Kasumi-1 (cell line): Measurements from ENCODE around the gene KLRG1.

Experiments used
- DNase-seq, 2 experiments: peaks; one replicate each; lab custom pipeline; 2025; lab: John Stamatoyannopoulos, UW

The KLRG1 gene

DNA sequence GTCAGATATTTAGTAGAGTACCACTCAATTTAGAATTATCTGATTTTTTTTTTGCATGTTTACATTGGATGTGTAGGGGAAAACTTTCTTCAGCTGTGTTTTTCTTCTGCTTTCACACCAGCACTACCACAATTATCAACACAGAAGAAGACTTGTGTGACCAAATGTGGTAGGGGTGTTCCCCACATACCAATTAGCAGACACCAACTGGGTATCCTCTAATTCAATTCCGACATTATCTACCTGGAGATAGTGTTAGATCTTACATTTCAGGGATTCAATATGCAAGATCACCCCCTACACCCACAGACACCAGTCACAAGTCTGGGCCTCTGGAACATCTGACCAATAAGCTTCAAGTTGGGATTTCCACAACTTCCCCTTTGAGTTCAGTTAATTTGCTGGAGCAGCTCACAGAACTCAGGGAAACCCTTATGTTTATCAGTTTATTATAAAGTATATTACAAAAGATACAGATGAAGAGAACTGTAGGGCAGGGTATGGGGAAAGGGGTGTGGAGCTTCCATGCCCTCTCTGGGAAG, 4.1 kb upstream of the KLRG1 start:
- DNase-seq: no peak

- peak; percentile 3 to 35 for DNase-seq
Observed at GRCh38 chr12:8987163-8987562, 2.2 kb upstream of the KLRG1 start.

GRCh38 chr12:8987685-8988084, 1.7 kb upstream of the KLRG1 start:
- no peak for DNase-seq

- DNase-seq: peak; percentile 50 to 58
Observed at GRCh38 chr12:8991371-8992345, 2.3 kb downstream of the KLRG1 start.

- DNase-seq: no peak
Observed at GRCh38 chr12:8993827-8994226, 4.5 kb downstream of the KLRG1 start.

DNA sequence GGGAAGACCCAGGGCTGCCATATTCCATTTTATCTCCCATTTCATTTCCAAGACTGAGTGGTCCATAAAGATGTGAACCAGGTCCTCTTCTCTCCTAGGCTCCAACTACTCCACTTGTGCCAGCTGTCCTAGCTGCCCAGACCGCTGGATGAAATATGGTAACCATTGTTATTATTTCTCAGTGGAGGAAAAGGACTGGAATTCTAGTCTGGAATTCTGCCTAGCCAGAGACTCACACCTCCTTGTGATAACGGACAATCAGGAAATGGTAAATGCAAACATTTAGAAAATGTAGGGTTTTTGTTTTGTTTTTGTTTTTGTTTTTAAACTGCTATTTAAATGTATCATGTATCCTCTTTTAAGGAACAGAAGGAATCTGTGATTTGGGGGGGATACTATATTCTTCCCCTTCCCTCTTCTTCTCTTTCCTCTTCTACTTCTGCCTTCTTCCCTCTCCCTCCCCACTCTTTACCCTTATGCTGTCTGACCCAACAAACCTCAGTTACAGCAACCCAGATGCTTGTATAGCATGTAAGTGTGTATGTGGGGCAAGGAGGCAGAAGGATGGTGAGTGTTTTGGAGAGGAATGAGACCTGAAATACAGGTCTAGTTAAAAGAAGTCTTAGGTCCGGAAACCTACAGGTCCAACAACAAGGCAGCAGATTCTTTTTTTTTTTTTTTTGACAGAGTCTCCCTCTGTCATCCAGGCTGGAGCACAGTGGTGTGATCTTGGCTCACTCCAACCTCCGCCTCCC, 5.9 kb downstream of the KLRG1 start:
- DNase-seq: no peak

DNA sequence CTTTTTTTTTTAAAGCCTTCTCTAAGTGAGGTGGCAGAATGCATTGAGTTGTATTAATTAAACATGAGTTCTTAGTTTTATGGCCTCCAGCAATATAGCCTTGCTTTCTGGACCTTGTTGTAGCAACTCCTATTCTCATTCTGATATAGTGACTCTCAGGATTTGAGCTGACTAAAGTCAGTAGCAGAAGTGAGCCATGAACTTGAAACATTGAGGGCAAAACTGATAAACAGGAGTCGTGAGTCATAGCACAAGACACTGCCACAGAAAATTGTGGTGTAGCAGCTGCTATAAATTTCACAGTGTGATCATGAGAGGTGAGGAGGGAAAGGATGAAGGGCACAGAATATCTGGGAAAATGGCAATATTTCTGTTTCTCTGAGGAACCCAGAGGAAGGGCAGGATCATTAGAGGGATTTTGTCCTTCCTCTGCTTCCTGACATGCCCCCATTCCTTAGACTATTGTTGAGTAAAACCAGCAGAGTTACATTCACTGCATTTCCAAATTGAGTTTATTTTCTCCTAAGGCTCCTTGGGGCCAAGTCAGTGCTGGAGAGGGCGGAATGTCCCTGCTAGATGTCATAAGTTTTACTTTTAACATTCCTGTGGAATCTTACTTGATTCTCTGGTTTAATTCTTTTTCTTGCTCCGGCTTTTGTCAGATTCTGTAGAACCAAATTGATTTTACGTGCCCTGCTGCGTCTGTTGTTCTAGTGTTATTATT, 7.5 kb downstream of the KLRG1 start:
- DNase-seq: peak; percentile 5 to 14

DNA sequence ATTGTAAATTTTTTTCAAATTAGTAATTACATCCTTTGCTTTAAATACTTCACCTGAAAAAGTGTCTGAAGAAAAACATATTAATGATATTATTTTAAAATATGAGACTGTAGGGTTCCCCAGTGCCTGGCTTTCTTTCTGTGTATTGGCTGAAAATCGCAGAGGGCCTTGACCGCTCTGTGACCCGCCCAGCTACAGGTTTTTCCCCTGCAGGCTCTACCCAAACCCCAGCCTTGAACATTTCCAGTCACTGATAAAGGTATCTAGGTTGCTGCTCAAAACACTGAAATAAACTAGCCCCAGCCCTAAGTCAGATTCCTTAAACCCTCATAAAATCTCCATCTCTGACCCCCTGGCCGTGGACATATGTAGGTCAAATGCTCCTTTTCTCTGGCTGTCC, 11.9 kb downstream of the KLRG1 start:
- no peak for DNase-seq

DNA sequence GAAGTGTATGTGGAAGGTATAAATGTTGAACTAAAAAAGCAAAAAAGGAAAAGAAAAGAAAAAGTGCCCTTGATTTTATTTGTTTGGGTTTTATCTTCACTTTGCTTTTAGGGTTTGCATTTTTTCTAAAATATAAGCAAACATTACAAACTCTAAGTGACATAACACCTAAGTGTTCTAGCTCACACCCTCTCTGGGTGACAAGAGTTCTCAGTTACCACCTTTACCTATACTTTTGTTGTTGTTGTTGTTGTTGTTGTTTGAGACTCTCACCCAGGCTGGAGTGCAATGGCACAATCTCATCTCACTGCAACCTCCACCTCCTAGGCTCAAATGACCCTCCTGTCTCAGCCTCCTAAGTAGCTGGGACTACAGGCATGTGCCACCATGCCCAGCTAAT, 13.0 kb downstream of the KLRG1 start:
- no peak for DNase-seq

- no peak for DNase-seq
Observed at GRCh38 chr12:9022592-9022991, 33.2 kb downstream of the KLRG1 start.

DNA sequence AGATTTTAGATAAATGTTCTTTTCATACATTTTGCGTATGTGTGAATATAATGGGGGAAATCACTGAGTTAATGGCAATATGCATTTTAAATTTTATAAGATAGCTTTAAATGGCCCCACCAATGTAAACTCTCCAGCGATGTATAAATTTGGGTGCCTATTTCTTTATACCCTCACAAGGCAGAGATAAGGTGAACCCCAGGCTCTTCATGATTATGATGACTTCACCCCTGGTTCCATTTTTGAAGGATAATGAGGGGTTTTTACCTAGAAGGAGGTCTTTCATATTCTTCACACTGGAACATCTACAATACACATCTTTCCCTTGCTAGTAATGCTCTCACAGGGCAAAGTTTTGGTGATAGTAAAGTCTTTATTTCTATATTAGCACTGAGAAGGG, 35.2 kb downstream of the KLRG1 start:
- no peak for DNase-seq

DNA sequence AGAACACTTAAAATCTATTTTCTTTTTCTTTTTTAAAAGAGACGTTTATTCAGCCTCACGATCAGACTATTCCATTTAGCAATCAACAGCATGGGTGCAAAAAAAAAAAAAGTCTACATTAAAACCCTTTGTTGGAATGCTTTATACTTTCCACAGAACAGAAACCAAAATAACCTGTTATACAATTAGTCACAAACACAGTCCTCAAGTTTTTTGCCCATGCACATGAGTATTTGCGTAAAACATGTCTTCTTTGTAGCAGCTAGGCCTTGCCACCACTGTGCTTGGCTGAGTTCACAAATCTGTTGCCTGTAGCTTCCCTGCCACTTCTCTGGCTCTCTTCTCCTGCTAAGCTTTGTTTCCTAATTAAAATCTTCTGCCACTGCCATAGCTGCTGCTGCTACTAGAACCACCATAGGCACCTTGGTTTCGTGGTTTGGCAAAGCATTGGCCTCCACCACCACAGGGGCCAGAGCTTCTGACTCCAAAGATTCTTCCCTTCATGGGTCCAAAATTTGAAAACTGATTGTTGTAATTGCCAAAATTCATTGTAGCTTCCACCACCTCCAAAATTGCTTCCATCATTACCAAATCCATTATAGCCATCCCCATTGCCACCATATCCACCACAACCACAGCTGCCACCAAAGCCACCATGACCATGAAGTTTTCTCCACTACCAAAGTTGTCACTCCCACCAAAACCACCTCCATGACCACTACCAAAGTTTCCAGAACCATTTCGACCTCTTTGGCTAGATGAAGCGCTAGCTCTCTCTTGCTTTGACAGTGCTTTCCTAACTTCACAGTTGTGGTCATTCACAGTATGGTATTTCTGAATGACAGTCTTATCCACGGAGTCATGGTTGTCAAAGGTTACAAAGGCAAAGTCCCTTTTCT, 38.1 kb downstream of the KLRG1 start:
- no peak for DNase-seq

- no peak for DNase-seq
Observed at GRCh38 chr12:9030776-9031175, 41.4 kb downstream of the KLRG1 start.

DNA sequence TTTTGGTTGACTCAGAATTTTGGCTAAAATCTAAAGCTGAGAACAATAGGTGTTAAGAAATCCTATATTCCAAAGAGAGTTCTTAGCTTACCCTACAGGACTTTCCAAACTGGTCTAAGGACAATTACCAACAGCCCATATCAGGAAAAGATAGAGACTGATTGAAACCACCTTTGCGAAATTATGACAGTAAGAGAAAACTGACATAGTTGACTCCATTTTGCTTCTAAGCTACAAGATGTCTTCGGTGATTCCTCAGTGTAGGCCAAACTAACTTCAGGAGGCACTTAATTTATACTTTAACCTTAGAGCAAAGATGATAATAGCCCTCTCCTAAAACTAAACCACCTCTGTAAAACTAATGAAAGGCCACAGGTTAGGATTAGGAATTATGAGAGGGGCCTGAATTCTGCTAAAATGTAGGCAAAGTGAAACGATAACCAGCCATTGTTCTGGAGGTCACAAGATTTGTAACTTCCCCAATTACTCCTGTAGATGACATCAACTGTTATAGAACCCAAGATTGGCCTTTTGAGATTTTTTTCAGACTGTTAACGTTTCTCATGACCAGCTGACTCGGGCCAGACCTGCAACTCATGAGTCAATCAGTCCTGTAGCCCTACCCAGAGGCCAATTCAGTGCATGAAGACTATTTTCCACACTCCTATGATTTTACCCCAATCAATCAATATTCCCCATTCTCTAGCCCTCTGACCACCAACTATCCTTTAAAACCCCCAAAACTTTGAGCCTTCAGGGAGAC, 43.0 kb downstream of the KLRG1 start:
- DNase-seq: no peak

DNA sequence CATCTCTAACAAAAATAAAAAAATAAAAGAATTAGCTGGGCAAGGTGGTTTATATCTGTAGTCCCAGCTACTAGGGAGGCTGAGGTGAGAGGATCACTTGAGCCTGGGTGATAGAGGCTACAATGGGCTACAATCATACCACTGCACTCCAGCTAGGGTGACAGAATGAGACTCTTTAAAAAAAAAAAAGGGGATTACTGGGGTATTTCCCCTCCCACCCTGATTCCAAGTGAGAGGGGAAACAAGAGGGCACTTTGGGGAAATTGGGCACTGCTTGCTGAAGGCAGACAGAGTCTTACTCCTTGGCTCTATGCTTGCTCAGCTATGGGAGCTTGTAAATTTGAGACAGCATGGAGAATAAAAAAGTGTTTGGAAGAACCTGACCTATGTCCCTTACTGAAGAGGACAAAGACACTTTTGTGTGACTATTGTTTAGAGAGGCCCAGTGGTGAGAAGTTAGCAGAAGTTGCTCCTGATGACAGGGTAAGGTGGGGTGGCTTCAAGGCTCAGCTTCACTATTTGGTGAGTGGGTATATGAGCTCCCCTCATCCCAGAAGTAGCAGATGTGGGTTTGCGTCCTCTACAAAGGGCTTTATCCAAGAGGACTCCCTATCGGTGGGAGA, 44.0 kb downstream of the KLRG1 start:
- DNase-seq: no peak

GRCh38 chr12:9034095-9034494, 44.7 kb downstream of the KLRG1 start:
- DNase-seq: no peak

GRCh38 chr12:9036227-9036626, 46.9 kb downstream of the KLRG1 start:
- DNase-seq: no peak

- DNase-seq: no peak
Observed at GRCh38 chr12:9037431-9037830, 48.1 kb downstream of the KLRG1 start.

- DNase-seq: peak; percentile 41 to 56
Observed at GRCh38 chr12:9039397-9039977, 50.1 kb downstream of the KLRG1 start.
